ENCODE results near the gene RLF.

DNA sequence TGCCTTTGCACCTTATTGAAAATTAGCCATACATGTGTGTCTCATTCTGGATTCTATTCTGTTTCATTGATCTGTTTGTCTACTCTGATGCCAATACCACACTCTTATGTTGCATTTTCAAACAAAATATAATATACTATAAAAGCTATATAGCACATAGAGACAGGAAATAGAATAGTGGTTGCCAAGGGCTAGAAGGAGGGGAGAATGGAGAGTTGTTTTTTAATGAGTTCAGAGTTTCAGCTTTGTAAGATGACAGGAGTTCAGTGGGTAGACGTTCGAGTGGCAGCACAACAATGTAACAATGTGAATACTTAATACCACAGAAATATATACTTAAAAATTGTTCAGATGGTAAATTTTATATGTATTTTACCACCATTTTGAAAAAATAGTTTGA is 17.0 kb downstream of the RLF start:
- TF ChIP-seq POLR2AphosphoS5 (IDR thresholded peaks at IDR 0.05), result no peak
- TF ChIP-seq, protein P1, sequence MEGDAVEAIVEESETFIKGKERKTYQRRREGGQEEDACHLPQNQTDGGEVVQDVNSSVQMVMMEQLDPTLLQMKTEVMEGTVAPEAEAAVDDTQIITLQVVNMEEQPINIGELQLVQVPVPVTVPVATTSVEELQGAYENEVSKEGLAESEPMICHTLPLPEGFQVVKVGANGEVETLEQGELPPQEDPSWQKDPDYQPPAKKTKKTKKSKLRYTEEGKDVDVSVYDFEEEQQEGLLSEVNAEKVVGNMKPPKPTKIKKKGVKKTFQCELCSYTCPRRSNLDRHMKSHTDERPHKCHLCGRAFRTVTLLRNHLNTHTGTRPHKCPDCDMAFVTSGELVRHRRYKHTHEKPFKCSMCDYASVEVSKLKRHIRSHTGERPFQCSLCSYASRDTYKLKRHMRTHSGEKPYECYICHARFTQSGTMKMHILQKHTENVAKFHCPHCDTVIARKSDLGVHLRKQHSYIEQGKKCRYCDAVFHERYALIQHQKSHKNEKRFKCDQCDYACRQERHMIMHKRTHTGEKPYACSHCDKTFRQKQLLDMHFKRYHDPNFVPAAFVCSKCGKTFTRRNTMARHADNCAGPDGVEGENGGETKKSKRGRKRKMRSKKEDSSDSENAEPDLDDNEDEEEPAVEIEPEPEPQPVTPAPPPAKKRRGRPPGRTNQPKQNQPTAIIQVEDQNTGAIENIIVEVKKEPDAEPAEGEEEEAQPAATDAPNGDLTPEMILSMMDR (IDR thresholded peaks at IDR 0.05), result no peak
- TF ChIP-seq POLR2A (IDR thresholded peaks at IDR 0.05), result no peak
